Right ventricle myocardium inferior (tissue), 1 donor: ENCODE measurements around the gene OR4C11. TPM values are rescaled to one million over a fixed set of nuclear protein-coding genes. Genes with fewer than 3 reads are reported as not detected.

Source experiments
- ATAC-seq: fragments of 200-7000 bp; cut with Tn5 transposase; one replicate; pipeline ENCODE4 v1.9.1; 2020; ENCODE audit warnings: mild to moderate bottlenecking, moderate library complexity
- DNase-seq: peaks from one replicate; pipeline ENCODE4 v3.0.0; 2021; ENCODE audit errors: missing footprints
- intact Hi-C: fragments of 100-400 bp; cut with DNase I; formaldehyde crosslinking; loops from one replicate; pipeline ENCODE4 v1.11.0; 2022
- long read RNA-seq: library from polyadenylated mRNA; unstranded; transcript quantifications from one replicate; pipeline ENCODE4 v2.0.0, GENCODE V29; 2021
- total RNA-seq: library from RNA; stranded (reverse); fragmentation: NEBNext Ultra II Directional; extraction: Animal tissue kit (Norgen Biotek cat#: 25700); gene quantifications from one replicate; pipeline ENCODE4 v1.2.1, GENCODE V29; 2021
- donor health status: DM: no; HTN: yes; CAD: no; lungs with severe emphysema.

The OR4C11 gene
- total RNA-seq = not detected
- long read RNA-seq = 0 reads

DNA sequence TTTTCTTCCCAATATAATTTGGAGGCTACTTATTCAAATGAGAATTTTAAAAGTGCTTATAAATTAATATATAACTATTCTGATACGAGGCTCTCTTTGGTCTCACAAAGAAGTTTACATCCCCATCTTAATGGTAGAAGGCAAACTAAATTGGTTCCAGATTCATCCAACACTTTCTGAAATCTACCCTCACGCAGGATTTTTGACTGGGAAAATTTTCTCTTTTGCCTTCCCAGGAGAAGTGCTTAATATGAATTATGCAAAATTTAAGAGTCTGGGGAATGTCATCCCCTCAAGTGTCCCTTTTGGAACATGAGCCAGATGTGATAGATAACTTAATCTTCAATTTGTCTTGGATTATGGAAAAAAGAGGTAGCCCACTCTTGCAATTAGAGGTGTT is at the start of gene OR4C11:
Gene OR4C11, minus strand, starts transcription at position 101 of the 400 bp plus-strand sequence. CDS start 3,272 bp downstream, outside the sequence.
- no peak for ATAC-seq
- no peak for DNase-seq
- intact Hi-C loops = no loop called here

DNA sequence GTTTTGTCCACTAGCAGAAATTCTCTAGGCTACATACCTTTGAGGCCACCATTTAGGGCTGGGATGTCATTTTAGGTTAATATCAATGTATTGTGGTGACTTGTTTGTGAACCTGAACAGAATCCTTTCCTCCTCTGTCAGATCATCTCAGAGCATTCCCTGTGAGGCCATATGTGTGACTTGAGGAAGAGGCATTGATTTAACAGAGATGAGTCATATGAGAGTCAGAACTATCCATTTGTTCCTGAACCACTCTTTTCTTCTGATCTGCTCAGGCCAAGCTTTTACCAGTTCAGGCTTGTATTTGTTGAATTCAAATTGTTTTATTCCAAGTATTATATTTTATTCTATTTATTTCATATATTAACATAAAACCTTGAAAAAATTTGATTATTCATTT is 47.7 kb upstream of the OR4C11 start:
- no peak for DNase-seq
- intact Hi-C loops = no loop called here
- no peak for ATAC-seq

- intact Hi-C loops = no loop called here
- no peak for DNase-seq
- ATAC-seq = no peak
Observed at GRCh38 chr11:55652560-55652959, 45.1 kb upstream of the OR4C11 start.

DNA sequence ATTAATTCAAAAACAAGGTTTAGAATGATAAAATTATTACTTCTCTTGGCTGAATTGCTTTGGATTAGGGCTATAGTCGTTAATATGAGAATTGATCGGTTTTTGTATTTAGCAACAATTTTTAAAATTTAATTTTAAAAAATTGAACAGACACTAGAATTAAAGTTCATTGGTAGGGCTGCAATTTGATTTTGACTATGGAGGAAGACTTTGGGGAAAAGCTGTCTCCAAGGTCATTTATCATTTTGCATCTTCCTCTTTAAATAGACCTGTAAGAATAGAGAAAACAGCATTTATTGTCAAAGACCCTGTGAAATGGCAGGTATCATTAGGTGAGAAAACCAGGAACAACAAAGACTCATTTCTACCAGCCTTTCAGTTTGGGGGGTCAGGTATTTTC is 40.6 kb upstream of the OR4C11 start, which contains the start of gene OR4S2:
Gene OR4S2, plus strand, starts transcription at position 301 of the 400 bp plus-strand sequence. CDS start 2,577 bp downstream, outside the sequence.
- DNase-seq (no peak), ATAC-seq (no peak)
- intact Hi-C loops = no loop called here

GRCh38 chr11:55634813-55635212 is 27.4 kb upstream of the OR4C11 start, which contains the start of gene OR4P4:
Gene OR4P4 (plus strand): TSS chr11:55635113.
- DNase-seq = no peak
- intact Hi-C loops = no loop called here
- no peak for ATAC-seq

GRCh38 chr11:55624531-55624930 is 17.1 kb upstream of the OR4C11 start:
- intact Hi-C loops = no loop called here
- DNase-seq (no peak), ATAC-seq (no peak)

DNA sequence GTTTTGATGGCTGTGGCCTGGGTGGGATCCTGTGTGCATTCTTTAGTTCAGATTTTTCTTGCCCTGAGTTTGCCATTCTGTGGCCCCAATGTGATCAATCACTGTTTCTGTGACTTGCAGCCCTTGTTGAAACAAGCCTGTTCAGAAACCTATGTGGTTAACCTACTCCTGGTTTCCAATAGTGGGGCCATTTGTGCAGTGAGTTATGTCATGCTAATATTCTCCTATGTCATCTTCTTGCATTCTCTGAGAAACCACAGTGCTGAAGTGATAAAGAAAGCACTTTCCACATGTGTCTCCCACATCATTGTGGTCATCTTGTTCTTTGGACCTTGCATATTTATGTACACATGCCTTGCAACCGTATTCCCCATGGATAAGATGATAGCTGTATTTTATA is 34.9 kb downstream of the OR4C11 start:
- intact Hi-C loops = no loop called here
- ATAC-seq = no peak
- no peak for DNase-seq

- DNase-seq (no peak), ATAC-seq (no peak)
- intact Hi-C loops = no loop called here
Observed at GRCh38 chr11:55571828-55572227, 35.6 kb downstream of the OR4C11 start, which contains the start of gene OR4C16. Gene OR4C16 (plus strand): TSS chr11:55572128. CDS start chr11:55572128, 0 bp downstream.

- intact Hi-C loops = no loop called here
- ATAC-seq (no peak), DNase-seq (no peak)
Observed at GRCh38 chr11:55554169-55554568, 53.3 kb downstream of the OR4C11 start, which contains the start of gene OR4C15. Gene OR4C15 (plus strand): TSS chr11:55554469. CDS start chr11:55554469, 0 bp downstream.

Other genes starting within 250 kb of the OR4C11 start
- gene OR4A15, start 239.7 kb downstream of the OR4C11 start, total RNA-seq = not detected
- not detected for gene OR4C15, start 53.2 kb downstream of the OR4C11 start, total RNA-seq
- gene OR4C16, start 35.5 kb downstream of the OR4C11 start, total RNA-seq = not detected
- not detected for gene OR4P4, start 27.5 kb upstream of the OR4C11 start, total RNA-seq
- gene OR4S2, start 40.7 kb upstream of the OR4C11 start, total RNA-seq = not detected
- gene OR4C6, start 54.6 kb upstream of the OR4C11 start, total RNA-seq = not detected
- gene OR5D13, start 165.8 kb upstream of the OR4C11 start, total RNA-seq = not detected
- gene OR5D14, start 187.9 kb upstream of the OR4C11 start, total RNA-seq = not detected
- gene OR5L1, start 203.7 kb upstream of the OR4C11 start, total RNA-seq = not detected
- gene OR5D18, start 212.0 kb upstream of the OR4C11 start, total RNA-seq = not detected
- not detected for gene OR5L2, start 219.6 kb upstream of the OR4C11 start, total RNA-seq
- gene OR5D16, start 231.1 kb upstream of the OR4C11 start, total RNA-seq = not detected